Right ventricle myocardium inferior (tissue), 1 donor: Measurements from ENCODE around the gene NDOR1. TPM values are rescaled to one million over a fixed set of nuclear protein-coding genes. Genes with fewer than 3 reads are reported as not detected.

ENCODE experiments used
- ATAC-seq: fragments of 200-7000 bp; cut with Tn5 transposase; one replicate; pipeline ENCODE4 v1.9.1; 2020; ENCODE audit warnings: mild to moderate bottlenecking, moderate library complexity
- DNase-seq: peaks from one replicate; pipeline ENCODE4 v3.0.0; 2021; ENCODE audit errors: missing footprints
- intact Hi-C: fragments of 100-400 bp; cut with DNase I; formaldehyde crosslinking; loops from one replicate; pipeline ENCODE4 v1.11.0; 2022
- total RNA-seq: library from RNA; stranded (reverse); fragmentation: NEBNext Ultra II Directional; extraction: Animal tissue kit (Norgen Biotek cat#: 25700); gene quantifications from one replicate; pipeline ENCODE4 v1.2.1, GENCODE V29; 2021
- donor health status: DM: no; HTN: yes; CAD: no; lungs with severe emphysema.

NDOR1 gene
- total RNA-seq, 1 donor from 2014 or later, result 5.9 TPM

DNA sequence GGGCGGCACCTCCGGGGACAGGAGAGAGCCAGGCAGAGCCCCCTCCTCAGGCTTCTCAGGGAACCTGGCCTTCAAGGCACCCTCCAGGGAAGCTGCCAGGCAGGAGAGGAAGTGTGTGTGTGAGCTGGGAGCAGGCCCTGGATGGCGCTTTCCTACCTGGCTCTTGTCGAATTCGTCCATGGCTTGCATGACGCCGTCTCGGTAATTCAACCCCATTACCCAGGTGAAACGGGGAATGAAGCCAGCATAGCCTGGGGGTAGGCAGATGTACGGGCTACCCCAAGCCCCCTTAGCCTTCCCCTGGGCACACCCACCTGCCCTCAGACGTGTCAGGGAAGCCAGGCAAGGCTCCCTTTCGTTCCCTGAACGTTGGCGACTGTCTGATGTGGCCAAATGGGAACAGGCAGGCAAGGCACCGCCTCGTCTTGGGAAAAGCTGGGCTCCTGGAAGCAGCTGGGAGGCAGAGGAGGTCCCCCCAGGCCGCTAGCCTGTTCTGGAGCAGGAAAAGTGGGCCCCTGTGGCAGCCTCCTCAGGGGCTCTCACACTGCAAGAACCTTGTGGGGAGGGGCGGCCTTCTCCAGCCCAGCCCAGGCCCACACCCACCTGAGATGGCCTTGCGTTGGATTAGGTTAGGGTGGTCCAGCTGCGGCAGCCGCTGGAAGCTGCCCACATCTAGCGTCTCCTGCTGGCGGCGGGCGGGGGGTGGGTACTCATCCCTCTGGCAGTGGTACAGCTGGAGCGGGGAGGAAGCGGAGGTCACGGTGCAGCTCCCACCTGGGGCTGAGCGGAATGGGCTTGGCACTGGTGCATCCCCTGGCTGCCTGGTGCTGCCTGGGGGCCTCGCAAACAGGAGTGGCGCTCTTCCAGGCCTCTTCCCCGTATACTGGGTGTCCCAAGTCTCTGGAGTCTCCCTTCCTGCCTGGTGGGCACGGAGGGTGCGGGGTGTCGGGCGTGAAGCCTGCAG, 39.3 kb downstream of the NDOR1 start:
- DNase-seq (no peak), ATAC-seq (no peak)
- intact Hi-C loops, result no loop called here

DNA sequence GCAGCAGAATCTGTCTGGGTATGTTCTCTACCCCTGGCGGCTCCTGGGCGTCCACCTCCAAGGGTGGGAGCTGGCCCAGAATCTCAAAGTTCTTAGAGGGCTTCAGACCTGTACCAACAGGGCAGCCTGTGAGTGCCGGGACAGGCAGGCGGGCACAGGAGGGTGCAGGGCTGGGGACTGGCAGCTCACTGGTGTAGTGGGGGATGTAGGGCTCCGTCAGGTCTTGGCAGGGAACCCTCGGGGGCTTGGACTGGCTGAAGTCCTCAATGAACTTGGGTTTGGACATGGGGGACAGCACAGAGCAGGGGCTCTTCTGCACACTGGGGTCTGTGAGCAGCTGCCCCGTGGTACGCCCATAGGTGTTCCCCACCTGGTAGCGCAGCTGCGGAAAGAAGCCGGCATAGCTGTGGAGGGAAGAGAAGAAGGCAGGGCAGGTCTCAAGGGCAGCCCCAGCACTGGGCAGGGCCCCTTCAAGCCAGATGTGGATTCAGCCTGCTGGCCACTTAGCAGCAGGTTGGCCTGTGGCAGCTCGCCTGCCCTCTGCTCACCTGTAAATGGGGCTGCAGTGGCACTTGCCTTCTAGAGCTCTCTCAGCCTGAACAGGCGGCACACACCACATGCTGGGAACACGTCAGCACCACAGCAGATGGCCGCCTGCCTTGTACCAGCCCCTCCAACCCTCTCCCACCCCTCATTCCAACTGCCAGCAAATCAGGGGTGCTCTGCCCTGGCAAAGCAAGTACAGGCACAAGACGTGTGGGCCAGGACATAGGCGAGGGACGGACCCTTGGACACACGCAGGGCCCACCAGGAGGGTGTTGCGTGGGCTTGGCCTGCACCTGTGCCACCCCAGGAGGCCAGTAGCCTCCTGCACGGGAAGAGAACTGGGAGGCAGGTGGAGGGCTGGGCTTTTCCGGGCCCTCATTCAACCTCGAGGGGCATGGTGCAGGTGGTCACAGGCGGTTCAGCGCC, 40.2 kb downstream of the NDOR1 start:
- no peak for ATAC-seq
- DNase-seq, result no peak
- intact Hi-C loops, result no loop called here

DNA sequence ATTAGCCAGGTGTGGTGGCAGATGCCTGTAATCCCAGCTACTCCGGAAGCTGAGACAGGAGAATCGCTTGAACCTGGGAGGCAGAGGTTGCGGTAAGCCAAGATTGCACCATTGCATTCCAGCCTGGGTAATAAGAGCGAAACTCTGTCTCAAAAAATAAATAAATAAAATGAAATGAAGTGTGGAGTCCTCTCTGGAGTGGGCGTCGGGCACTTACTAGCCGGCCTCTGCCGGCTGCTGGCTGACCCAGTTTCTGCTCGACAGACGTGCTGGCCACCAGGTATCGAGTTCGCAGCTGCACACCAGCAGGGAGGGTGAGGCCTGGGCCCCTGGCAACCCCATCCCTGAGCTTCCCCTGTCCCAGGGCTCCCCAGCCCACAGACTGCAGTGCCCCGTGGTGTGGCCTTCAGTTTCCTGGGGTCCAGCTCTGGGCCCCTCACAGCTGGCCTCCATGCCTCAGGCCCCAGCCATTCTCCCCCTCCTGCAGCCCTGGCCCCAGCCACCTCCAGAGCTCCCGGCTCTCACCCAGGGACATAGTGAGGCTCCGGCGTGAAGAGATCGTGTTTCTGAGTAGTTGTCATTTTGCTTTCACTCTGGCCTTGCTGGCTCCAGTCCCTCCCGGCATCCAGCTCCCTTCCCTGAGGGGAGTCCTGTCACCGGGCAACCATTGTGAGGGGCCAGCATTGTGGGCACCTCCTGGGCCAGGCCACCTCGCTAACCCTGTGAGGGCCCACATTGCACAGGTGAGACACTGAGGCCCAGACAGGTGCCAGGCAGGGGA, 41.8 kb downstream of the NDOR1 start:
- DNase-seq, result no peak
- no peak for ATAC-seq
- intact Hi-C loops, result no loop called here

DNA sequence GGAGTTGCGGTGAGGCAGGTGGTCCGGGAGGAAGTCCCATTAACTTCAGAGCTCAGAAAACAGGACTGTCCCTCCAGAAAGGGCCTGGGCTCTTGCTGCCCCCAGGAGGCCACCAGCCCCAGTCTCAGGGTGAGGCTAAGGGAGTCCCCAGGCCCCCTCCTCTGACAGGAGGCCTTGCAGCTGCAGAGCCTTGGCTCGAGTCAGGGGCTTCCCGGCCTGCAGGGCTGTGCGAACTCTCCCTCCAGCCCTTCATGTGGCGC, 42.3 kb downstream of the NDOR1 start:
- intact Hi-C loops, result no loop called here
- no peak for ATAC-seq
- no peak for DNase-seq

DNA sequence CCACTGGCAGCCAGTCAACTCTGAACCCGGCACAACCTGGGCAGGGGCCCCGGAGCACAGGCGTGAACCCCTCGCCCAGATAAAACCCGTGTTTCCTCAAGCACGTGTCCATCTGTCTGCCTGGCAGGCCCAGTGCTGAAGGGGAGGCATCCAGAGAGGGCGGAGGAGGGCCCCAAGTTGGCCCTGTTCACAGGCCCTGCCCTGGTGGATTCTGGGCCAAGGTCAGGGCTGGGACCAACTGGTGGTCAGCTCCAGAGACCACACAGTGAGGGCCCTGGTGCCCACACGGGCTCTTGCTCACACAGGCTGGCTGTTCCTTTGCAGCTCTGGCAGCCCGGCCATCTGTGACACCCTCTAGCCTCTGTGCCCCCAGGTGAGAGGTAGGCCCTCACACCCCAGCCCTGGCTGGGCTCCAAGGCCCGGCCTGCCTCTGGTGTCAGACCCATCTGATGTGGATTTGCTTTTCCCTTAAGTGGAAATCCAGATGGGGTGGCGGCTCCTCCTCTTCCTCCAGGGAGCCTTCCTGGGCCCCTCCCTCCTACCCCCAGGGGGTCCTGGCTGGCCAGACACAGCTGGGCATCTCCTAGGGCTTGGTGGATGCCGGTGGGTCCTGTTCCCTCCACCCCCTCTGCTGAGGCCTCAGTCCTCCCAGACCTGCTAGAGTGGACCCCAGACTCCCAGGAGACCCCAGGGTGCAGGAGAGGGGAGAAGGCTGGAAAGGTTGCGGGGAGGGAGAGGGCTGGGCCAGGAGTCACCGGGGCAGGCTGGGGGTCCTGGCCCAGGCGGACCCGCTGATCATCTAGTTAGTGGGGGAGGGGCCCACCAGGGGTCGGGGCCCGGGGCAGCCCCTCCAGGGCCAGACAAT, 45.1 kb downstream of the NDOR1 start:
- ATAC-seq (peak; percentile 43), DNase-seq (no peak)
- intact Hi-C loops, result no loop called here

DNA sequence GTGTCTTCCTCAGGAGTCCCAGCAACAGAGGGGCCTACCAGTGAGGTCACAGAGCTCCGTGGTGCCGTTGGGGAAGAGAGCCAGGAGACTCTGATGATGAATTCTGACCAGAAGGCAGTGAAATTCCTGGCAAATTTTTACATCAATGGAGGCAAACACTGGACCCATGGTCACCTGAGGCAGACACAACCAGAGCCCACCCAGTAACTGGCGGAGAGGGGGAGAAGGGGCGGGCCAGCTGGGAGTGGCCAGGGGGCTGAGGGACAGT, 45.6 kb downstream of the NDOR1 start, which contains the start of gene STPG3:
Gene STPG3 (plus strand): TSS at position 93 of the 268 bp plus-strand sequence. CDS start 1 bp downstream, at position 94.
- intact Hi-C loops, result no loop called here

DNA sequence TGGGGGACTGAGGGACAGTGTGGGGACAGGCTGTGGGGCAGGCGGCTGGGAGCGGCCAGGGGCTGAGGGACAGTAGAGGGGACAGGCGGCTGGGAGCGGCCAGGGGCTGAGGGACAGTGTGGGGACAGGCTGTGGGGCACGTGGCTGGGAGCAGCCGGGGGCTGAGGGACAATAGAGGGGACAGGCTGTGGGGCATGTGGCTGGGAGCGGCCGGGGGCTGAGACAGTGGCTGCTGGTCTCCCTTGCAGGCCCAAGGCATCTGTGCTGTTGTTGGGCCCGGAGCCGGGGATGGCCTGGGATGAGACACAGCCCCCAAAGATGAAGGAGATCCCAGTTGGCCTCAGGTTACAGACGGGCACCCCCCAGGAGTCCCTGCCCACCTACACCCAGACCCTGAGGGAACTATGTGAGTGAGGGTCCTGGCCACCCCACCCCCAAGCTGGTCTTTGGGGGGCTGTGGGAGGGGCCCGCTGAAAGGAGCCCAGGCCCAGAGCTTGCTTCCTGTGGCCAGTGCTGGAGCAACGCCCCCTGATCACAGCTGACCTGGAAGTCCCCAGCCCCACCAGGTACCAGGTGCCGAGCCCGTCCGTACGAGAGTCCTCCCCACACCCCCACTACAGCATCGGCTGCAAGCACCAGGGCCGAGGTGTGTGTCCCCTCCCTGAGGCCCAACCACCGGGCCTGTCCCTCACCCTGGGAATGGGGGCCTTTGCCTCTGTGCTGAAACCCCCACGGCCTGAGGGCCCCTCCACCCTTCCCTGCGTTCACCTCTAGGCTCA, 46.2 kb downstream of the NDOR1 start:
- DNase-seq, result no peak
- intact Hi-C loops, result no loop called here
- ATAC-seq, result no peak

More for the DNA sequence above, 45.6 kb downstream of the NDOR1 start, which contains the start of gene STPG3:
- ATAC-seq (no peak), DNase-seq (no peak)

DNA sequence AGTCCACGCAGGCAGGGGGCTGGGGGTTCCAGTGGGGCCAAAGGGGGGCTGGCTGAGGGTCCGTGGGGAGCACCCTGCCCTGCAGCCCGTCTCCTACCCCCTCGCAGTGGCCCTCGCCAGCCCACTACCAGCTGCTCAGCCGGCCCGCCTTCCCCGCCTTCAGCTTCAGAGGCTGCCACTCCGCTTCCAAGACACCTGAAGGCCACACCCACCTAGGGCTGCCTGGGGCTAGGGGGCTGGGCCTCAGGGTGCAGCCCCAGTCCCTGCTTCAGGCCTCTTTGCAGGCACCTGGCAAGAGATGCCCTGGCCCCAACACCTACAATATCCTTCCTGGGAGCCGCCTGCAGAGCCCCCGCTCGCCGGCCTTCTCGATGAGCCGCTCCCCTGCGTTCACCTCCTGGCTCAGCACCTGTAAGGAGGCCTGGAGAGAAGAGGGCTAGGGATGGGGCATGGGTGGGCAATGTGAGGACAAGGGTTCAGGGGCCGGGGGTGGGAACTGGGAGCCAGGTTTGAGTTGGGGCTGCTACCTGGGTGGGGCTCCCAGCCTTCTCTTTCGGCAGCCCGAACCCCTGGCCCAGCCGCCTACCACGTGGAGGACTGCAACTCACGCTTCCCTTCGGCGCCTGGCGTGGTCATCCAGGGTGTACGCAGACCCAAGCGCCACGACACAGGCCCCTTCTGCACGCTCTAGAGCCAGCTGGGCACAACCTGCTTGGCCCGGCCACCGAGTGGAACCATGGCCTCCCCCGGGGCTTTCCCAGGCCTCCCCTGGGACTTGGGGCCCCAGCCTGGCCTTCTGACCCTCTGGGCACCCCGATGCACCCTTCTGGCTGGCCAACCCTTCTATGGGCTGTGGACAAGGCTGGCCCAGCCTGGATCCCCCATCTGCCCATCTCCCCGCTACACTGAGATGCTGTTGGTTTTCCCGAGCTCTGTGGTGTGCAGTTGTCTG, 47.3 kb downstream of the NDOR1 start:
- intact Hi-C loops, result no loop called here
- DNase-seq, result no peak

DNA sequence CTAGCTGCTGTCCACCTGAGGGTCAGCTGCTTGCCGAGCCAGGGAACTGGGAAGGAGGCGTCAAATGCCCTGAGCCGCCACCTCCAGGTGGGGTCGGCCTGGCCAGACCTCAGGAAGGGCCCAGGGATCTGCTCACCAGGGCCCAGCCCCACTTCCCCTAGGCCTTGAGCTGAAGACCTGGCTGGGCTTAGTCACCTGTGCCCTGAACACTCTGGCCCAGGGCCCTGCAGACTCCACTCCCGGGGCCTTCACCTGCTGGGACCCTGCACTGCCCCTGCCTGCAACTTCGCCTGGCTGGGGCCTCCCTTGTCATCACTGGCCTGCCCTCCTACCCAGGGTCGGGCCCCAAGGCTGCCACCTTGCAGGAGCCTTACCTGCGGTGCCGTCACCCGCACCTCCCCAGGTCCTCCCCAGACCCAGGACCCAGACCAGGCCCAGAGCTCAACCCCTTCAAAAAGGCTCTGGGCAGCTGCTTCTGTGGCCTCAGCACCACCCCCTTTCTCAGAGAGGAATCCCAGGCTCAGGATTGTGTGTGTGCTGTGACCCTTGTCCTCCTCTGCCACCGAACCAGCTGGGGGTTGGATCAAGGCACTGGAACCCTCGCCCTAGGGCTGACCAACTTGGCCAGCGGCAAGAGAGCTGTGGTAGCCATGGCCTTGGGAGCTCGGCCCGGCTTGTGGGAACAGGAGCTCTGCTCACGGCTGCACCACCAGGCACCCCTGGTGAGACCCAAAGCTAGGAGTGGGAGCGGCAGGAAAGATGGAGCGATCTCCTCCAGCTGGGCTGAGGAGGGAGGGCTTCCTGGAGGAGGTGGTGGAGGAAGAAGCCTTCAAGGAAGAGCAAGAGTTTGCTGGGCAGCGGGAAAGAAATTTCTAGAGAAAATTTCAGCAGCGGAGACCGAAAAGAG, 48.5 kb downstream of the NDOR1 start:
- ATAC-seq (no peak), DNase-seq (no peak)
- intact Hi-C loops, result no loop called here

More for the DNA sequence above, 47.3 kb downstream of the NDOR1 start:
- ATAC-seq, result no peak

DNA sequence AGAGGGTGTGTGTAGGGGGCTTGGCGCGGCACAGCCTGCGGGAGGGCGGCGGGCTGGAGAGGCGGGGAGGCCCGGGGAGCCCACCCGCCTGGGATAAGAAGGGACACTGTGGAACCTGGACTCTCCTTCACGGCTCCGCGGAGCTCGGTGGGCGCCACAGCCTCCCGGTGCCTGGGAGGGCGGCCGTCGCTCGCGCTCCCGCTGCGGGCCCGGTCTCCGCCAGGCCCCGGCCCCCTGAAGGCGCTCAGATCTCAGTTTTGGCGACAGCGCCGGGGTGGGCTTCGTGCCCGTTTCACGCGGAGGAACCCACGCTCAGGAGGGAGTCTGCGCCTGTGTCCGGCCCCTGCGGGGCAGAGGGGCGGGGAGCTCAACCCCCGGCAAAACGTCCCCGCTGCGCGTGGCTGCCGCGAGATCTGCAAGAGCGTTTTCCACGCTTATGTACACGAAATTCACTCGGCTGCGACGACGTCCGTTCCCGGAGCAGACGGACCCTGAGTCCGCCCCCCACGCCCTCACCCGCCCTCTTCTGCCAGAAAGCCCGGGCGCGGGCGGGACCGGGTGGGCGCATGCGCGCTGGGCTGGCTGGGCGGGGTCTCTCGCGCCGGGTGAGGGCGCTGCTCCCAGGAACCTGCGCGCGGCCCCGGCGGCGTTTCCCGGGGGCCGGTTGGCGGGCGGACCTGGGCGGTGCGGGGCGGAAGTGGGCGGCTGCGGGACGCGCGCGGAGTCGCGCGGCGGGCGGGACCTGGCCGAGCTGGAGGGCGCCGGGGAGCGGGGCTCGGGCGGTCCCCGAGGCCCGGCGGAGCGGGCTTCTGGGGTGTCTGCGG, 49.3 kb downstream of the NDOR1 start, which contains the start of gene NELFB:
Gene NELFB (plus strand): TSS at position 704 of the 824 bp plus-strand sequence.
- peak; percentile 86 for ATAC-seq
- intact Hi-C loops, result no loop called here
- peak; percentile 97 for DNase-seq

DNA sequence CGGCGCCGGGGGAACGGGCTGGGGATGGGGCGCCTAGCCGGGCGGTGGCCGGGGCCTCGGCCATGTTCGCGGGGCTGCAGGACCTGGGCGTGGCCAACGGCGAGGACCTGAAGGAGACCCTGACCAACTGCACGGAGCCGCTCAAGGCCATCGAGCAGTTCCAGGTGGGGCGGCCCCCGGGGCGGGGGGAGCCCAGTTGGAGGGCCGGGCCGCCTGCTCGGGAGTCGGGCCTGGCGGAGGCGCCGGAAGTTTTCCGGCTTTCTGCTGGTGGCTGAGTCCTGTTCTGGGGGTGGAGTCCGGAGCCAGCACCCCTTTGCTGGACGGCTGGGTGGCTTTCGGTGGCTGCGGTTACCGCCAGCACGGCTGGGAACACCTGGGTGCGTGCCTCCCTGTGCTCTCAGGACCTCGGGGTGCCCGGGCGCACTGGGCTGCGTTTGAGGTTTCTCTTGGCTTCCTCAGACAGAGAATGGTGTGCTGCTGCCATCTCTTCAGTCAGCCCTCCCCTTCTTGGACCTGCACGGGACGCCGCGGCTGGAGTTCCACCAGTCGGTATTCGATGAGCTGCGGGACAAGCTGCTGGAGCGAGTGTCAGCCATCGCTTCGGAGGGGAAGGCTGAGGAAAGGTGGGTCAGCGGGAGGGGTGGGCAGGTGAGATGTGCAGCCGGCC, 50.1 kb downstream of the NDOR1 start:
- DNase-seq (peak; percentile 80), ATAC-seq (no peak)
- intact Hi-C loops, result no loop called here

DNA sequence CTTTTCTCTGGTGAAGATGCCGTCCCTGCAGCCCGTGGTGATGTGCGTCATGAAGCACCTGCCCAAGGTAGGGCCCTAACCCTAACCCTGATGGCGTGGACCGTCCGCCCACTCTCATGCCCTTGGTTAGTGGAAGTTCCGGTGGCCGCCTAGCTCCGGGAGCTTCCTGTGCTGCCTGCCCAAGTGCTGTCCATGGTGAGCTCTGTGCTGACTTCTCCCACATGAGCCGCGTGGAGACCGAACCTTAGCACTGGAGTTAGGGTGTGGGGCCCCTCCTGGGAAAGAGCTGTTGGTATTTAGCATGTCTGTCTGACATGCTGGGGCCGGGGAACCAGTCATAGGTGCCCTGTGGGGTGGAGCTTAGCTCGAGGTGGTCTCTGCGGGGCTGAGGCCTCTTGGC, 50.9 kb downstream of the NDOR1 start:
- ATAC-seq (no peak), DNase-seq (no peak)
- intact Hi-C loops, result no loop called here

DNA sequence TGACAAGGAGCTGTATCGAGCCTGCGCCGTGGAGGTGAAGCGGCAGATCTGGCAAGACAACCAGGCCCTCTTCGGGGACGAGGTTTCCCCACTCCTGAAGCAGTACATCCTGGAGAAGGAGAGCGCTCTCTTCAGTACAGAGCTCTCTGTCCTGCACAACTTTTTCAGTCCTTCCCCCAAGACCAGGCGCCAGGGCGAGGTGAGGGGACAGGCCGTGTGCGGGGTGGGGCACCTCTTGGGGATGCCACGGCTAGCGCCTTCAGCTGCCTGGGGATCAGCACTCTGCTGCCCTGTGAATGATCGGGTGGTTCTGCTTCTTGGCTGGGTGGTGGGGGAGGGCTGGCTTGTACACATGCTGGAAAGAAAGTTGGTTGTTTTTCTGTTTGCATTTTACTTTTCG, 51.4 kb downstream of the NDOR1 start:
- intact Hi-C loops, result no loop called here
- DNase-seq (no peak), ATAC-seq (no peak)
